Pancreas (tissue), 10 donors: Measurements from ENCODE around the gene EMD. TPM values are rescaled to one million over a fixed set of nuclear protein-coding genes. Genes with fewer than 3 reads are reported as not detected.
"Not testable (repeated sequence)": the region's sequence is repeated elsewhere in the genome, so short reads cannot be mapped to it uniquely, and the experiment has no call there.

Experiments used
- ATAC-seq, 4 donors: fragments of 200-7000 bp; cut with Tn5 transposase; one replicate each; pipeline versions ENCODE4 v1.8.0 to v1.9.1; 2020; ENCODE audit warnings: mild to moderate bottlenecking in 4 of 4, moderate library complexity in 4 of 4
- DNase-seq, 6 donors: peaks; one replicate each; pipeline ENCODE4 v3.0.0-alpha.2; 2020
- FAIRE-seq: peaks from 2 replicates; lab custom pipeline; 2012; peaks lifted over from hg19 to GRCh38; lab: Jason Lieb, UNC
- H3K27ac ChIP-seq, 4 donors: fragments of 200-600 bp; sonication (generic); 1 replicate in 3 of 4; 2 replicates in 1 of 4; pipeline versions ENCODE4 v1.5.0 to v1.8.0; 2020
- H3K27me3 ChIP-seq, 4 donors: fragments of 200-600 bp; one replicate each; pipeline ENCODE4 v1.8.0; 2021
- H3K36me3 ChIP-seq, 3 donors: fragments of 200-600 bp; sonication (generic) in 1 of 3; one replicate each; pipeline versions ENCODE4 v1.5.0 to v1.8.0; 2020 to 2021
- H3K4me1 ChIP-seq, 3 donors: fragments of 200-600 bp; one replicate each; pipeline ENCODE4 v1.8.0; 2021
- H3K4me3 ChIP-seq, 4 donors: fragments of 200-600 bp; sonication (generic) in 2 of 4; one replicate each; pipeline versions ENCODE4 v1.5.0 to v1.8.0; 2020 to 2021
- H3K9me3 ChIP-seq, 4 donors: fragments of 200-600 bp; one replicate each; pipeline ENCODE4 v1.8.0; 2021
- WGBS, 2 donors: extraction: QIAGEN DNeasy Blood & Tissue Kit; methylation state at CpG; one replicate each; pipeline ENCODE4 v1.1.7; 2013; 5-methylcytosine and 5-hydroxymethylcytosine counted together
- intact Hi-C, 3 donors: fragments of 100-400 bp; cut with DNase I; formaldehyde crosslinking; loops; one replicate each; pipeline versions ENCODE4 v1.11.1 to v1.14.2; 2022
- polyA plus RNA-seq, 2 donors: library from polyadenylated mRNA; stranded (reverse); fragments of 200-250 nt; gene quantifications; one replicate each; pipeline ENCODE4 v1.2.3, GENCODE V29; 2013
- total RNA-seq, 6 donors: library from RNA; stranded (reverse); fragmentation: NEBNext Ultra II Directional in 4 of 6; extraction: Animal tissue kit (Norgen Biotek cat#: 25700) in 4 of 6; gene quantifications; one replicate each; pipeline versions ENCODE4 v1.2.1 to v1.2.4, GENCODE V29; 2021 to 2023
- TF ChIP-seq, protein P1 (sequence below), 4 donors: fragments of 200-600 bp; sonication (generic) in 3 of 4; IDR thresholded peaks; one replicate each; pipeline versions ENCODE4 v1.5.0 to v1.8.0; 2021; ENCODE audit warnings: antibody characterized with exemption in 4 of 4
- donor health status: healthy with polysubstance abuse.
- donor health status: DM: no; HTN: no; CAD: no; lungs with moderate emphysema.
- donor health status: DM: no; HTN: no; CAD: no.
- donor health status: control.
- donor health status: control.
- donor health status: Bipolar disorder and iron deficiency.
- donor health status: DM: yes; HTN: yes; CAD: no.
- donor health status: DM: no; HTN: no; CAD: no.
- donor health status: DM: no; HTN: no; CAD: no.
- donor health status: DM: yes; HTN: yes; CAD: no.

Gene EMD
- total and polyA plus RNA-seq, 8 donors = 23.1 to 86.7 (median 41.4) TPM

DNA sequence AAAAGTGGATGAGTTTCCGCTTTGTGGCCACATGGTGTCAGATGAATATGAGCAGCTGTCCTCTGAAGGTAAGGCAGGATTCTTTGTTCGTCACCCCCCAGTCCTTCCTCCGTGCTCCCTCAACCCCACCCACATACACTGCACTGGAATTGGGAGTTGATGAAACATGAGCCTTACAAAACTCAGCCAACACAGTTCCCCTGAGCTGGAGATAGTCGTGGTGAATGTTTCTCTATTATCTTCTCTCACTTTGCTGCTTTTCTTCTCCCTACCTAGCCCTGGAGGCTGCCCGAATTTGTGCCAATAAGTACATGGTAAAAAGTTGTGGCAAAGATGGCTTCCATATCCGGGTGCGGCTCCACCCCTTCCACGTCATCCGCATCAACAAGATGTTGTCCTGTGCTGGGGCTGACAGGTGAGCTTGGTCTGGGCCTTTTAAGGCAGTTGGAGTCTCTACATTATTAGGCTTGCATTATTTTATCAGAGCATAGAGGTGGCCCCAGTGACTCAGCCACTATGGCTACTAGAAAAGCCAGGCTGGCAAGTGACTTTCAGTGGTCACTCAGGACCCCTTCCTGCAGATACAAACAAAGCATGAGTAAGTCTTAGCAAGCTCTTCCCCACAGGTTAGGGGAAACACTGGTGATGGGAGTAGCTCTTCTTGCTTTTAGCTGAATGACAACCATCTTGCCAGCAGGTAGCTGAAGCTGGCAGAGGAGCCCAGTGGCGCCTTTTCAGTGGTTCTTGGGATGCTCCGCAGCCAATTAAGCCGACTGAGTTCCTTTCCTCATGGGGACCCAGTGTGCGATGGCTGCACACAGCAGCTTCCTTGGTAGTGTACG lies 20.7 kb downstream of the EMD start:
- H3K4me1 ChIP-seq = no peaks in the 10 kb centered on the region
- intact Hi-C loops = no loop called here
- WGBS, 2 donors = 21 to 50% methylated on average over 14 of the region's 14 CpGs

DNA sequence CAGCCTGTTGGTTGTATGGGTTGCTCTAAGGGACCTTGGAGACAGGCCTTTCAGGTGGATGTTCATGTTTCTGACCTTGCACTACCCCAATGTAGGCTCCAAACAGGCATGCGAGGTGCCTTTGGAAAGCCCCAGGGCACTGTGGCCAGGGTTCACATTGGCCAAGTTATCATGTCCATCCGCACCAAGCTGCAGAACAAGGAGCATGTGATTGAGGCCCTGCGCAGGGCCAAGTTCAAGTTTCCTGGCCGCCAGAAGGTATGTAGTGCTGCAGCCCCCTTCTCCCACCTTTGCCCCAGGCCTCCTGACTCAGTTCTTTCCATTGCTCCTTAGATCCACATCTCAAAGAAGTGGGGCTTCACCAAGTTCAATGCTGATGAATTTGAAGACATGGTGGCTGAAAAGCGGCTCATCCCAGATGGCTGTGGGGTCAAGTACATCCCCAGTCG lies 21.3 kb downstream of the EMD start:
- intact Hi-C loops, H3K27me3 ChIP-seq, H3K9me3 ChIP-seq, H3K4me1 ChIP-seq, H3K27ac ChIP-seq, DNase-seq, H3K36me3 ChIP-seq, ATAC-seq, FAIRE-seq: not testable (repeated sequence)
- H3K4me3 ChIP-seq = peak overlapping the region; percentile 5 to 68 (median 52)
- 51 to 58% methylated on average over 6 of the region's 6 CpGs for WGBS, 2 donors

More for the DNA sequence above, 20.7 kb downstream of the EMD start:
- no peaks in the 10 kb centered on the region for H3K9me3 ChIP-seq
- H3K36me3 ChIP-seq = peaks cover 0 to 9% (median 4%) of the 10 kb centered on the region in 3 donors
- ATAC-seq (no peak), FAIRE-seq (no peak), DNase-seq (peak in 1 of 6 donors; percentile 19)
- peak overlapping the region; percentile 95 to 98 (median 96) for H3K27ac ChIP-seq
- H3K4me3 ChIP-seq = peak overlapping the region; percentile 44 to 68 (median 52)
- TF ChIP-seq, protein P1, sequence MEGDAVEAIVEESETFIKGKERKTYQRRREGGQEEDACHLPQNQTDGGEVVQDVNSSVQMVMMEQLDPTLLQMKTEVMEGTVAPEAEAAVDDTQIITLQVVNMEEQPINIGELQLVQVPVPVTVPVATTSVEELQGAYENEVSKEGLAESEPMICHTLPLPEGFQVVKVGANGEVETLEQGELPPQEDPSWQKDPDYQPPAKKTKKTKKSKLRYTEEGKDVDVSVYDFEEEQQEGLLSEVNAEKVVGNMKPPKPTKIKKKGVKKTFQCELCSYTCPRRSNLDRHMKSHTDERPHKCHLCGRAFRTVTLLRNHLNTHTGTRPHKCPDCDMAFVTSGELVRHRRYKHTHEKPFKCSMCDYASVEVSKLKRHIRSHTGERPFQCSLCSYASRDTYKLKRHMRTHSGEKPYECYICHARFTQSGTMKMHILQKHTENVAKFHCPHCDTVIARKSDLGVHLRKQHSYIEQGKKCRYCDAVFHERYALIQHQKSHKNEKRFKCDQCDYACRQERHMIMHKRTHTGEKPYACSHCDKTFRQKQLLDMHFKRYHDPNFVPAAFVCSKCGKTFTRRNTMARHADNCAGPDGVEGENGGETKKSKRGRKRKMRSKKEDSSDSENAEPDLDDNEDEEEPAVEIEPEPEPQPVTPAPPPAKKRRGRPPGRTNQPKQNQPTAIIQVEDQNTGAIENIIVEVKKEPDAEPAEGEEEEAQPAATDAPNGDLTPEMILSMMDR (IDR thresholded peaks at IDR 0.05) = no peak
- H3K27me3 ChIP-seq = no peaks in the 10 kb centered on the region

DNA sequence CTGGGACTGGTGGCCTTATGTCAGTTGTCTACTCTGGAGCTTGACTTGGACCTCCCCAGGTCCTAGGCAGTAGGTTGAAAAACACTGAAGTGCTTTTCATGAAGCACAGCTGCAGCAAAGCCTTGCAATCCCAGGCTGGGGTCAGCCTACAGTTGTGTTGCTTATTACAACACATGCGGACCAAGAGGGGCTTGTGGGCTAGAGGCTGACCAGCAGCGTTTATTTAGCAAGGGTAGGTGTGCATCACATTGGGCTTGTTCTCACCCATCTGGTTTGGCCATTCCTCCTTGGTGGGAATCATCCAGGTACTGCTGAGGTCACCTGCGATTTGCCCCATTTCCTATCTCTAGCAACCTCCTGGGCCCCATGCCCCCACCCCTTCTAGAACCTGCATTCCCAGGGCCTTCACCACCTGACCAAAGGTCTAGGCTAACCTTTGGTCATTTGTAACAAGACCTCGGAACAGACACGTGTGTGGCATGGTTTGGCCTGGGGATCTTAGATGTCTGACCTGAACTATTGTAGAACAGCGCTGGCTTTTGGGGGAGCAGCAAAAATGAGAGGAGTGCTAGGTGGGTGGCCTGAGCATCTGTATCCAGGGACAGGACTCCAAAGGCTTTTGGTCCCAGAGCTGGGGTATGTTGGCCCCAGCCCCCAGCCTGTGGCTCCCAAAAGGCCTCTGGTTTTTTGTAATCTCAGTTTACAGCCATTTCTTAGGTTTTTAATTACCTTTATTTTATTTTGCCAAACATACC lies 22.1 kb downstream of the EMD start:
- FAIRE-seq (no peak), ATAC-seq (peak in 1 of 4 donors; percentile 1), DNase-seq (peak in 3 of 6 donors; percentile 38 to 50 (median 46))
- WGBS, 2 donors = 25 to 40% methylated on average over 6 of the region's 6 CpGs
- intact Hi-C loops = no loop called here
- TF ChIP-seq, protein P1 (IDR thresholded peaks at IDR 0.05) = no peak
- Histone ChIP-seq H3K36me3 (peaks cover 0 to 9% (median 4%) of the 10 kb centered on the region in 3 donors), H3K9me3 (no peaks in the 10 kb centered on the region), H3K27me3 (no peaks in the 10 kb centered on the region), H3K4me3 (peak overlapping the region in 1 of 4 donors; percentile 58), H3K4me1 (no peaks in the 10 kb centered on the region), H3K27ac (no peak overlapping the region)

DNA sequence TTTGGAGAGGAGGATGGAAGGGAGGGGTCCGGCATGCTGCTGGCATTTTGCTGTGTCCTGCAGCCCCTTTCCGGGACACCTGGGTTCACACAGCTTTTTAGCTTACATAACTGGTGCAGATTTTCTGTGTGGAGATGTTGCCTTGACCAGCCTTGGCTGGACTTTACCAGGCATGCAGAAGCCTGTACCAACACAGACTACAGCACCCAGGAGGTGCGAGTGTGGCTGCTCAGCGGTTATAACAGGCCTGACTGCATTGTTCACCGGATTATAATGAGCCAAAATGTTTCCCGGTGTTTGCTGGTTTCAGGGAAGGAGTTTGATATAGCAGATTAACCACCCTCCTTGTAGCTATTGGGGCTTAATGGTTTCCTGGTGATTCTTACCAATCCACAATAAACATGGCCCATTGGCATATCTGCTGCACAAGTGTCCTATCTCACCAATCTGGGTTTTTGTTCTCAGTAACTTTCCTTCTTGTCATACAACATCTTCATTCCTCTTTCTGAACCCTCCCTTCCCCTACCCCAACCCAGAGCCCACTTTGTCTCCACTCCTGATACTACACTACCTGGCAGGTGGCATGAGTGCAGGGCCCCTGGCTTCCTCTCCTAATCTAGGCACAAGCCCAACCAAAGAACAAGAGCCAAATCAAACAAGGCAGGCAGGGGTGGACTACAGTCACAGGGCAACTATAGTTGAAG lies 23.0 kb downstream of the EMD start:
- DNase-seq (peak in 2 of 6 donors; percentile 12 to 14), ATAC-seq (no peak), FAIRE-seq (no peak)
- no peaks in the 10 kb centered on the region for H3K27me3 ChIP-seq
- H3K4me3 ChIP-seq = no peak overlapping the region
- no peaks in the 10 kb centered on the region for H3K4me1 ChIP-seq
- H3K27ac ChIP-seq = peak overlapping the region in 1 of 4 donors; percentile 10
- no peaks in the 10 kb centered on the region for H3K9me3 ChIP-seq
- 20 to 52% methylated on average over 6 of the region's 6 CpGs for WGBS, 2 donors
- intact Hi-C loops = no loop called here
- peaks cover 0 to 9% (median 4%) of the 10 kb centered on the region in 3 donors for H3K36me3 ChIP-seq
- TF ChIP-seq, protein P1 (IDR thresholded peaks at IDR 0.05) = no peak
